Measurements from ENCODE around the gene KDM7A. TPM values are rescaled to one million over a fixed set of nuclear protein-coding genes. Genes with fewer than 3 reads are reported as not detected.

Gene KDM7A
- total RNA-seq, 2 experiments from 2014 or later = 3.3 TPM

DNA sequence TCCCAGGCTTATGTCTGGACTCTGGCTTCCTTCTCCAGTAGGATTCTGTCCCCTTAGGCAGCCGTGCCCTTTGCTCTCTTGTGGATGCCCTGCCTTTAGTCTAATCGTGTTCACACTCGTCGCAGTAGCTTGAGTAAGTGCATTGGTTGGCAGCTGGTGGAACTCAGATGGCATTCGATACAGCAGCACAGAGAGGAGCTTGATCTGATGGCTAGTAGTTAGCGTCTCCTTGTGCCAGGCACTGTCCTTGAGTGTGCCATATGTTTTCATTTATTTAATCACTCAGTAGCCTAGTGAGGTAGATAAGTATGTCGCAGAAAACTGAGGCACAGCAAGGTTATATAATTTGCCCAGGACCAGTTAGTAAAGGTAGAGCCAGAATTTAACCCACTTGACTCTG lies 95.9 kb downstream of the KDM7A start:
- H3K4me1 ChIP-seq (ENCODE audit: insufficient read depth, low read length, poor library complexity, severe bottlenecking) = no peaks in the 10 kb centered on the region
- H3K9me2 ChIP-seq (ENCODE audit: insufficient read depth, low read length) = no peaks in the 10 kb centered on the region
- CTCF ChIA-PET (ENCODE audit: unreplicated experiment) = no interaction called here
- no peak overlapping the region for H2AFZ ChIP-seq (ENCODE audit: low read length)
- no peak for DNase-seq (ENCODE audit: low spot score)
- no peaks in the 10 kb centered on the region for H3K79me2 ChIP-seq (ENCODE audit: insufficient read depth, low read depth, low read length)
- no peaks in the 10 kb centered on the region for H3K36me3 ChIP-seq (ENCODE audit: insufficient read depth, low read length)
- no peak overlapping the region for H3K4me2 ChIP-seq (ENCODE audit: low read length)
- POLR2A ChIA-PET = no interaction called here
- intact Hi-C loops (cut with micrococcal nuclease; ENCODE audit: unreplicated experiment) = no loop called here
- no peaks in the 10 kb centered on the region for H3K9me3 ChIP-seq (ENCODE audit: low read length)
- H4K20me1 ChIP-seq (ENCODE audit: insufficient read depth, low read length) = no peaks in the 10 kb centered on the region
- no TSS peak for BruUV-seq (replicated peaks)
- no peak for TF ChIP-seq CTCF (conservative IDR thresholded peaks at IDR 0.05; ENCODE audit: low read length)
- TF ChIP-seq EZH2phosphoT487 (IDR thresholded peaks at IDR 0.05; ENCODE audit: borderline replicate concordance, low read depth, low read length) = no peak
- no peak overlapping the region for H3K4me3 ChIP-seq (ENCODE audit: low read depth, low read length, poor library complexity, severe bottlenecking)
- H3K27ac ChIP-seq (ENCODE audit: low read depth, low read length, poor library complexity, severe bottlenecking) = no peak overlapping the region

DNA sequence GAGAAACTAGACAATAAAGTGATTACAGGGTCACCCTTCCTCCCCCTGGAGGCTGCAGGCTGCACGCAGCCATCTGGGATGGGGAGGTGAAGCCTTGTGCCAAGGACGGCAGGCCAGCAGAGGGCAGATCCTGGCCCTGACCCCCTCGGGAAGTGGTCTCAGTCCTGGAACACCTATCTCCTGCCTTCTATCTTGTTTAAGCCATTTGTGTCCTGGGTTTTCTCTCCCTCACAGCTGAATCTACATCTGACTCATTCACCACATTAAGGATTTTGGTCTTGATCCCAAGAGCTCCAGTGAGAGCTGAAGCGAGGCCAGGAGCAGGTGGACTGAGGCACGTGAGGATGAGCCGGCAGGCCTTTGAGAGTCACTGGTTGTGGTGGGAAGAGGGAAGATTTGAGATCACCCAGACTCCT lies 97.7 kb downstream of the KDM7A start:
- ChIA-PET CTCF (ENCODE audit: unreplicated experiment) (interaction anchor here (0.6 kb wide), 1 partner anchor 22 kb away, joined by 3 read pairs; no protein-coding TSS in a partner anchor), POLR2A (interaction anchor here (0.7 kb wide), 2 partner anchors 28 to 236 kb away, joined by 3 to 4 read pairs; no protein-coding TSS in a partner anchor)
- TF ChIP-seq CTCF (conservative IDR thresholded peaks at IDR 0.05; ENCODE audit: low read length) (peak; percentile 29; the same call in 1 of the 2 replicates), EZH2phosphoT487 (IDR thresholded peaks at IDR 0.05; ENCODE audit: borderline replicate concordance, low read depth, low read length) (no peak)
- peak; percentile 7 for DNase-seq (ENCODE audit: low spot score)
- no peaks in the 10 kb centered on the region for H3K4me1 ChIP-seq (ENCODE audit: insufficient read depth, low read length, poor library complexity, severe bottlenecking)
- no peak overlapping the region for H3K4me2 ChIP-seq (ENCODE audit: low read length)
- H3K9me3 ChIP-seq (ENCODE audit: low read length) = no peaks in the 10 kb centered on the region
- BruUV-seq (replicated peaks) = no TSS peak
- H3K27ac ChIP-seq (ENCODE audit: low read depth, low read length, poor library complexity, severe bottlenecking) = no peak overlapping the region
- no peak overlapping the region for H2AFZ ChIP-seq (ENCODE audit: low read length)
- H4K20me1 ChIP-seq (ENCODE audit: insufficient read depth, low read length) = no peaks in the 10 kb centered on the region
- no peaks in the 10 kb centered on the region for H3K79me2 ChIP-seq (ENCODE audit: insufficient read depth, low read depth, low read length)
- no peaks in the 10 kb centered on the region for H3K36me3 ChIP-seq (ENCODE audit: insufficient read depth, low read length)
- no peak overlapping the region for H3K4me3 ChIP-seq (ENCODE audit: low read depth, low read length, poor library complexity, severe bottlenecking)
- no peaks in the 10 kb centered on the region for H3K9me2 ChIP-seq (ENCODE audit: insufficient read depth, low read length)
- intact Hi-C loops (cut with micrococcal nuclease; ENCODE audit: unreplicated experiment) = no loop called here

DNA sequence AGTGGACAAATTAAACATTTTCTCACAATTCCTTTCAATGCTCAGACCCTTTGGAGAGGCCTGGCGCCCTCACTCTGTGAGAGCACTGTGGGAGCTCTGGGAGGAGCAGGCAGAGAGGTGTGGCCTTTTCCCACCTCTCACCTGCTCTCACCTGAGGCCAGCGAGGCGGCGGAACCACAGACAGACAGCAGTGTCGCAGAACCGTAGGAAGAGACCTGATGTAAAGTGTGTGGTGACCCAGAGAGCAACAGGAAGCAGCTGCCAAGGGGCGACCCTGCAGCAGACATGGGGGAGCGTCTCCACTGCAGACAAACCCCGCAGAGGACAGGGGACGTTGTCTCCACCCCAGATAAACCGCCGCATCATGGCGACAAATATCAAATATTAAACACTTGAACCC lies 98.4 kb downstream of the KDM7A start:
- ChIA-PET POLR2A (no interaction called here), CTCF (ENCODE audit: unreplicated experiment) (interaction anchor here (0.6 kb wide), 1 partner anchor 22 kb away, joined by 3 read pairs; no protein-coding TSS in a partner anchor)
- intact Hi-C loops (cut with micrococcal nuclease; ENCODE audit: unreplicated experiment) = no loop called here
- Histone ChIP-seq H4K20me1 (ENCODE audit: insufficient read depth, low read length) (no peaks in the 10 kb centered on the region), H3K4me1 (ENCODE audit: insufficient read depth, low read length, poor library complexity, severe bottlenecking) (no peaks in the 10 kb centered on the region), H3K9me3 (ENCODE audit: low read length) (no peaks in the 10 kb centered on the region), H3K27ac (ENCODE audit: low read depth, low read length, poor library complexity, severe bottlenecking) (no peak overlapping the region), H3K4me3 (ENCODE audit: low read depth, low read length, poor library complexity, severe bottlenecking) (no peak overlapping the region), H2AFZ (ENCODE audit: low read length) (no peak overlapping the region), H3K79me2 (ENCODE audit: insufficient read depth, low read depth, low read length) (no peaks in the 10 kb centered on the region), H3K36me3 (ENCODE audit: insufficient read depth, low read length) (no peaks in the 10 kb centered on the region), H3K4me2 (ENCODE audit: low read length) (no peak overlapping the region), H3K9me2 (ENCODE audit: insufficient read depth, low read length) (no peaks in the 10 kb centered on the region)
- no TSS peak for BruUV-seq (replicated peaks)
- no peak for DNase-seq (ENCODE audit: low spot score)
- TF ChIP-seq CTCF (conservative IDR thresholded peaks at IDR 0.05; ENCODE audit: low read length) (no peak), EZH2phosphoT487 (IDR thresholded peaks at IDR 0.05; ENCODE audit: borderline replicate concordance, low read depth, low read length) (no peak)

All from OCI-LY7 (cell line).